IPS-NIHi11 (cell line): ENCODE data around the gene CDH6.

Source experiments
- DNase-seq: peaks from one replicate; pipeline ENCODE4 v3.0.0; 2012; ENCODE audit warnings: mixed read lengths, low spot score

The CDH6 gene

GRCh38 chr5:31197183-31197582, 3.7 kb downstream of the CDH6 start:
- no peak for DNase-seq

DNA sequence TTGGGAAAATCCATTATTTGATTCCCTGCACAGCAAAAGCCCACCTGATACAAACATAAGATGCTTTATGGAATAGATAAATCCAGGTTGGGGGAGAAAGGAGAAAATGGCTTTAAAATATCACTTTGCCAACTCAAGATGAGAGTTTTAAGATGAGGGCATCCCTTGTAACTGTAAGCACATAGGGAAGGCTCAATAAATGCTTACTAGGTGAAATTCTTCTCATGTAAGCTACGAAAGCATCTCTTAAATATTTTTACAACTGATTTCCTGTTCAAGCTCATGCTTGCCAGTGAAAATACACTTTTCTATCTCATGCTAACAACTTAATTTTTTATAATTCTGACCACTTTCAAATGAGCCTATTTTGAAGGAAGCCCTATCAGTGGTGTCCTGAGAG, 11.5 kb downstream of the CDH6 start:
- no peak for DNase-seq

GRCh38 chr5:31208043-31208442, 14.6 kb downstream of the CDH6 start:
- DNase-seq = no peak

DNA sequence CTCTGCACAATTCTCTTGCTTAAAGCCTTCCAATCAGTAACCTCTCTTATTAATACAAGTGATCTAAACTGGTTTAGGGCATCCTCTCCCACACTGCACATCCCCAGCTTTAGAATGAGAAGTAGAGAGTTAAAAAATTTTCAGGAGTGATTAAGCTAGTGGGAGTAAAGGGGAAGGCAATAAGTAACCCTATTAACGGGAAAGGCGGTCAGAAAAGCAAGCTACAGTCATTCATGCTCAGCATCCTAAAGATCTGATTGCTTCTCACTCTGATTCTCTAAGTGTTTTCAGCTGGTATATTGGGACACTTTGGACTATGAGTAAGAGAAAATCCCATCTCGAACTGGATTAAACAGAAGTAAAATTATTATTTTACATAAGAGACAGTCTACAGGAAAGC, 15.8 kb downstream of the CDH6 start:
- no peak for DNase-seq

GRCh38 chr5:31211098-31211497, 17.6 kb downstream of the CDH6 start:
- no peak for DNase-seq

- no peak for DNase-seq
Observed at GRCh38 chr5:31213257-31213656, 19.8 kb downstream of the CDH6 start.

GRCh38 chr5:31213705-31214121, 20.2 kb downstream of the CDH6 start:
- DNase-seq = no peak

- no peak for DNase-seq
Observed at GRCh38 chr5:31214229-31214628, 20.7 kb downstream of the CDH6 start.

GRCh38 chr5:31215236-31215635, 21.8 kb downstream of the CDH6 start:
- DNase-seq = no peak

DNA sequence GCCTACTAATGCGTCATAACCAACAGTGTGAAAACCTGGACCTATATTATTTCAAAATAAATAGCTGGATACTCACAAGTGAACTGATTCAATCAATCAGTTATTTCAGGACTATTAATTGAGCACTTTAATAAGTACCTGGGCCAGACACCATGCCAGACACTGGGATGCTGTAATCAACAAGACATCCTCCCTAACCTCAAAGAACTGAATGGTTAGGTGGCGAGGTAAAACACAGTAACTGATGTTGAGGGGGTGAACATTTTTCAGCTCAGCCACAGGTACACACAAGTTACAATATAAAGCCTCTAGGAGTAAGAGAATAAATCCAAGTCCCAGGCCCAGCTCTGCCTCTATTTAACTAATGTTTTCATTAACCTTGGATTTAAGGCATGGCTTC, 24.0 kb downstream of the CDH6 start:
- DNase-seq = no peak

DNA sequence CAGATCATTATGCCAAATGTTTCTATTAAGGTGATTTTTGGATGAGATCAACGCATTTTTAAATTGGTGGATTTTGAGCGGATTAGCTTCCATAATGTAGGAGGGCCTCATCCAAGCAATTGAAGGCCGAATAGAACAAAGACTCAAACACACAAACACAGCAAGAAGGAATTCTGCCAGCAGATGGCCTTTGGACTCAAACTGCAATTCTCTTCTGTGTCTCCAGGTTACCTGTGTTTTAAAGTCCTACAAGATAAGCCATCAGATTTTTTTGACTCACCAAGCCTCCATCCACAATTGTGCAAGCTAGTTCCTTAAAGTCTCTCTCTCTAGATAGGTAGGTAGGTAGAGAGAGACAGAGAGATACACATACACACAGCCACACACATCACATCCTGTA, 25.5 kb downstream of the CDH6 start:
- DNase-seq = no peak

GRCh38 chr5:31221001-31221400, 27.5 kb downstream of the CDH6 start:
- no peak for DNase-seq

GRCh38 chr5:31225118-31225517, 31.6 kb downstream of the CDH6 start:
- no peak for DNase-seq

DNA sequence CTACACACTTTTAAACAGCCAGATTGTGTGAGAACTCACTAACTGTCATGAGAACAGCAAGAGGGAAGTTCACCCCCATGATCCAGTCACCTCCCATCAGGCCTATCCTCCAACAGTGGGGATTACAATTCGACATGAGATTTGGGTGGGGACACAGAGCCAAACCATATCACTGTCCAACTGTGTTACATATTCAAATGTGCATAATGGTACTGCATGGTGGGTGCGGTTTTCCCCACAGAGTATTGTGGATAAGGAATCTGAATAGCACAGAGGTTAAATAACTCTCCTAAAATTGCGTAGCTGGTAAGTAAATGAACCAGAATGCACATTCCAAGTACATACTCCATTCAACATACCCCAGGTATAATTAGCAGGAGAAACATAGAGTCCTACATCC, 32.1 kb downstream of the CDH6 start:
- DNase-seq = no peak

- DNase-seq = no peak
Observed at GRCh38 chr5:31226651-31227050, 33.2 kb downstream of the CDH6 start.

- DNase-seq = no peak
Observed at GRCh38 chr5:31229266-31229665, 35.8 kb downstream of the CDH6 start.

DNA sequence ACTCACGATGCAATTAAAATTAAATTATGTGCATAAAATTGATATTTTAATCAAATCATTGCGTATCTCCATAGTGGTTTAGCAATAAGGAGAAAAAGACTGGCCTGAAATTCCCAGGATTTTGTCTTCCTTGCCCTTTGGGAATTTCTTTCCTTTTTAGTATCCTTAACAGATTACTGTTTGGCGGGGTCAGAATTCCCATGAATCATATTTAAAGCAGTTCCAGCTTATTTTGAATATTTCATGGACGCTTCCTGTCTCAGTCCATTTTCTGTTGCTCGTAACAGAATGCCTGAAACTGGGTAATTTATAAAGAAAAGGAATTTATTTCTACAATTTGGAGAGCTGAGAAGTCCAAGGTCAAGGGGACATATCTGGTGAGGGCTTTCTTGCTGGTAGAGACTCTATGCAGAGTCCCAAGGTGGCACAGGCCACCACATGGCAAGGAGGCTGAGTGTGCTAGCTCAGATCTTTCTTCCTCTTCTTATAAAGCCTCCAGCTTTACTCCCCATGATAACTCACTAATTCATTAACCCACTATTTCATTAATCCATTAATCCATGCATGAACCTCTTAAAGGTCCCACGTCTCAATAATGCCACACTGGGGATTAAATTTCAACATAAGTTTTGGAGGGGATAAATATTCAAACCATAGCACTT, 37.8 kb downstream of the CDH6 start:
- no peak for DNase-seq

GRCh38 chr5:31232273-31232888, 38.9 kb downstream of the CDH6 start:
- peak; percentile 67 for DNase-seq

DNA sequence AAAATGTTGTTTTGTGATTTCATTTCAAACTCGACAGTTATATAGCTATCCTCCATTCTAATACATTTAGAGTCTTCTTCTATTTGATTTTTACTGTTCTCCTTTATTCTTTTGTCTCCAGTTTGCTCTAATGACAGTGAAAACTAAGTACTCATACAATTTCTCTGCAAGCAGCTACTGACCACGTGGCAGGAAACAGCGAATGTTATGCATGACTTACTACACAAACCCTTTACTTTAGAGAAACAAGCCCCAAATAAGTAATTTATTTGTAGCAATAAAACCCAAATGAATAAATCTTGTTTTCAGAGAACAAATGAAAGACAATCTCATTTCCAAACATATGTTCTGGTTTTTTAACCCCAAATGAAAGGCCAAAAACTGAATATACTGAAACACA, 41.9 kb downstream of the CDH6 start:
- no peak for DNase-seq

GRCh38 chr5:31236339-31236738, 42.9 kb downstream of the CDH6 start:
- DNase-seq = no peak

- DNase-seq = peak; percentile 27
Observed at GRCh38 chr5:31237174-31237573, 43.7 kb downstream of the CDH6 start.

- no peak for DNase-seq
Observed at GRCh38 chr5:31238497-31238896, 45.0 kb downstream of the CDH6 start.

- DNase-seq = no peak
Observed at GRCh38 chr5:31244921-31245320, 51.4 kb downstream of the CDH6 start.

GRCh38 chr5:31247381-31247780, 53.9 kb downstream of the CDH6 start:
- DNase-seq = no peak
